C4-2B (cell line): Measurements from ENCODE around the gene GLRX.
"Not testable (repeated sequence)": the region's sequence is repeated elsewhere in the genome, so short reads cannot be mapped to it uniquely, and the experiment has no call there.

Source experiments
- H3K27ac ChIP-seq: fragments of 450-650 bp; 2 replicates; pipeline ENCODE4 v1.5.1; 2017
- CTCF ChIP-seq: fragments of 450-650 bp; conservative IDR thresholded peaks from 2 replicates; pipeline ENCODE4 v1.5.1; 2017; ENCODE audit warnings: mild to moderate bottlenecking
- ZFX ChIP-seq: fragments of 450-650 bp; IDR thresholded peaks from 2 replicates; pipeline ENCODE4 v1.6.1; 2017

The GLRX gene

GRCh38 chr5:95822542-95823181, at the start of gene GLRX:
Gene GLRX, minus strand, starts transcription at chr5:95822726. Its CDS starts 64 bp downstream, at chr5:95822662.
- TF ChIP-seq CTCF = no peak
- no peak for TF ChIP-seq ZFX
- H3K27ac ChIP-seq = peak within 1 kb of the TSS; percentile 47

GRCh38 chr5:95871146-95871806, 48.8 kb upstream of the GLRX start:
- no peak overlapping the region for H3K27ac ChIP-seq
- TF ChIP-seq ZFX (no peak), CTCF (no peak)

GRCh38 chr5:95870105-95870672, 47.7 kb upstream of the GLRX start:
- H3K27ac ChIP-seq = no peak overlapping the region
- no peak for TF ChIP-seq CTCF
- no peak for TF ChIP-seq ZFX

- not testable (repeated sequence) for H3K27ac ChIP-seq
Measured at GRCh38 chr5:95869173-95869855, 46.8 kb upstream of the GLRX start.

- H3K27ac ChIP-seq = no peak overlapping the region
Measured at GRCh38 chr5:95868136-95868535, 45.6 kb upstream of the GLRX start.

GRCh38 chr5:95866435-95867040, 44.0 kb upstream of the GLRX start:
- TF ChIP-seq CTCF (no peak), ZFX (no peak)
- H3K27ac ChIP-seq = no peak overlapping the region

More at GRCh38 chr5:95868136-95868535, 45.6 kb upstream of the GLRX start:
- TF ChIP-seq CTCF (no peak), ZFX (no peak)

GRCh38 chr5:95864944-95865504, 42.5 kb upstream of the GLRX start:
- TF ChIP-seq CTCF (no peak), ZFX (no peak)
- no peak overlapping the region for H3K27ac ChIP-seq
